Cortex of kidney (tissue), 1 donor: Measurements from ENCODE around the gene SCN10A.

Experiments used
- DNase-seq: peaks from one replicate; lab custom pipeline; 2025; lab: John Stamatoyannopoulos, UW

Gene SCN10A

DNA sequence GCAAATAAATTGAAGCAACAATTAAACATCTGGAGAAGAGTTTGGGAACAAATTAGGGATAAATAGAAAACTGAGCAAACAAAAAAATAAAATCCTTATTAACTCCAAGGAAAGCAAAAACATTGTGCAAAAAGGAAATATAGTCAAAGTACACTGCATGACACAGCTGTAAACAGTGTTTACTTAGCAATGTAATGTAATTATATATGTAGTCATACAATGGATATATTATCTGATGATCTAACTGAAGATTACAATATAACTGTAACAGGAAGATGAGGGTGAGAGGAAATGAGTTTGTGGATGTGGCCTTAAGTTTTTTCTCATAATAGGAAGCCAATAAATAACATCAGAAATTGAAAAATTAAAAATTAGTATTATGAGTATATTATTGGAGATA is 42.5 kb downstream of the SCN10A start:
- DNase-seq = no peak

- no peak for DNase-seq
These were observed 52.4 kb downstream of the SCN10A start for GRCh38 chr3:38763569-38763968.

- DNase-seq = no peak
These were observed 57.5 kb downstream of the SCN10A start for GRCh38 chr3:38758557-38758956.

GRCh38 chr3:38757721-38758120 is 58.3 kb downstream of the SCN10A start:
- no peak for DNase-seq

DNA sequence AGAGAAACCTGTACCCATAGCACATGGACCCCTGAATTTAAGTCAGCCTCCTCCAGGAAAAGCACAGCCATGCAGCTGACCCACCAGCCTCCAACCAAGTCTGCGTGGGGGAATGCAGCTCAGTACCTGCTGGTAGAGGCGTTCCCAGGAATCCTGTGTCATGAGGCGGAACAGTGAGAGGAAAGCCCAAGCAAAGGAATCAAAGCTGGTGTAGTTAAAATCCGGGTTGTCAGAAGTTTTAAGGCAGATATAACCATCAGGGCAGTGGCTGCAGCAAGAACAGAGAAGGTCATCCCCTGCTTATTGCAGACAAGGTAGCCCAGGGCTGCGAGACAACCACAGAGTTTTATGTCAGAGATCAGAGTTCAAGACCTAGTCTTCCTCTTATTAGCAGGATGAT is 59.1 kb downstream of the SCN10A start:
- no peak for DNase-seq

DNA sequence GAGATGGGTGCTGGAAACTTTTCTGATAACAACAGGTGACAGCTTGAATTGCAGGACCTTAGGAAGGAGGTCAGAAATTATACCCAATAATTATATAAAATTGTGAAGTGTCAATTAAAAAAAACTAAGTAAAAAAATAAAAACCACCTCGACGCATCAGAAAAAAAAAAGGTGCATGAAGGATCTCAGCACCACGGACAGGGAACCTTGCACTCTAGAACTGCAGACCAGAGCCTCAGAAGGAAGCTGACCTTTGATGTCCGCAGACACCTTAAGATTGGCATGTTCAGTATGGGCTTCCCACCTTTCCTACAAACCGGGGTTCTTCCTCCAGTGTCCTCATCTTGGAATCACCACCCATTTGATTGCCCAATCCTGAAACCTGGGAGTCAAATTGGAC is 60.9 kb downstream of the SCN10A start:
- DNase-seq = no peak

GRCh38 chr3:38746641-38747040 is 69.4 kb downstream of the SCN10A start:
- DNase-seq = no peak

GRCh38 chr3:38743043-38743442 is 73.0 kb downstream of the SCN10A start:
- DNase-seq = no peak

DNA sequence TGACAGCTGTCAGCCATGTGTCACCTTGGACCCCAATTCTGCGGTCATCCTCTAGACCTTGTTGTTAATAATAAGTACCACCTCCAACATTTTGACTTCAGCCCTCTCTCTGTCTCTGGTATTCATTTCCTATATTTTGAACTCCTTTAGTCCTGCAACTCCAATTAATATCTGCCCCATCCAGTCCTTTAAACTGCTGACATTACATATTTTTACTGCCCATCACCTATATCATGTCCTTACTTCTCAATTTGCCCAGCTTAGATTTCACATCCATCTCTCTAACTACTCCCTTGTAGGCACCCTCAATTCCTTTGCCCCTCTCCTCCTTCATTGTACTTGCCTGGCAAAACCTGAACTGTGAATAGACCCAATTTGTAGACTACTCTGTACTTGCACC is 73.5 kb downstream of the SCN10A start:
- DNase-seq = no peak

GRCh38 chr3:38740537-38740936 is 75.5 kb downstream of the SCN10A start:
- DNase-seq = no peak

DNA sequence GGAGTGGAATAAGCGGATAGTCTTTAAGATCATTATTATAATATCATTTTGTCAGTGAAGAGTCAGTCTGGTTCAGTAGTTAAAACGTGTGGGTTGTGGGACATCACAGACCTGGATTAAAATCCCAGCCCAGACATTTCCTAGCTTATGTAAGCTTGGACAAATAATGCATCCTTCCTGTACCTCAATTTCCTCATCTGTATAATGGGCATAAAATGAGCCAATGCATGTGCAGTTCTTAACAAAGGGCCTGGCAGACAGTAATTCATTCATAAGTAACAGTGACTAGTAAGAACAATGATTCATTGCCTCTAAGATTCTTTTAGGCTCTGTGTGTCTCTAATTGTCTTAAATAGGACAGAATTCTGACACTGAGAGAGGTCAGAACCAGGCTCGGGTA is 76.1 kb downstream of the SCN10A start:
- no peak for DNase-seq

GRCh38 chr3:38739396-38739689 is 76.7 kb downstream of the SCN10A start:
- no peak for DNase-seq

DNA sequence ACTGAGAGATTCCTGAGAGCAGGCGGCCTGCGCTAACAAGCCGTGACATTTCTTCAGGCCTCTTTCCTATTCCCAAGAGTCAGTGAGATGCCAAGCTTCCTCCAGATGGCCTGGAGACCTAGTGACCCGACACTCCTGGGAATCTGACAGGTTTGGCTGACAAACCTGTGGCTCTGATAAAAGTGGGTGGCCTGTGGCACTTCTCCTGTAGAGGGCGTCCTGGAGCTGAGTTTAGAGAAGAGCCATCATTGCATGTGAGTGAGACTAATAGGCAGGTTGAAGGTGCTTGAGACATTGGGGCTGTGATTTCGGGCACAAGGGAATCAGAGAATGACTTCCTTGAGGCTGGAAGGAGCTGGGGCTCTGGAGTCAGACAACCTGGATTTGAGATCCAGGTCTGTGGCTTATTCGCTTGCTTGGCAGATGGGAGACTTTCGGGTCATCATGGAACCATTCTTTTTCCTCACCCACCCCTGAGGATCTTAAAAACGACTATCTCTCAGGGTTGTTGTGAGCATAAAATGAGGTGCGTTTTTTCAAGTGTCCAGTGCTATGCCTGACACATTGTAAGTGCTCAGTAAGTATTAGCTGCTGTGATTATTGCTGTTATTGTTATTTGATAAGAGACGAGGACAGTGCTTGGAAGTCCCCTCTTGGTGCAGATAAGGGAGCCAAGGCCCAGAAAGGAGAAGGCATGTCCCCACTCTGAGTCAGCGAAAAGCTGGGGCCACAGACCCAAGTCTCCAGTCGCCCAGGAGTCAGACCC is 77.2 kb downstream of the SCN10A start:
- DNase-seq = no peak

DNA sequence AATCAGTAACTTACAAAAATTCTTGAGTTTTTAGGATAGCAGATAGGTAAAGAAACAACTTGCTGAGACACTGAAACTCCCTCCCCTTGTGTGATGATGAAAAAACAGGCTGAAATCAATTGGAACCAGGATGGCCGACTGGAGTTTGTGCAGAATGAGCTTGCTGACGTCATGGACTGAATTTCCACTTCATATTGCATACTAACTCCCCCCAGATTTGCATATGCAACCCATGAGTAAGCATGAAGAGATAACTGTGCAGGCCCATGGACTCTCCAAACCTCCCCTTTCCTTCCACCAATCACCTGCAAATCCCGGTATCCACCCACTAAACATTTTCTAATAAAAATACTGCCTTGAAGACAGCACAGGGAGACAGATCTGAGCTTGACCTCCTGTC is 84.5 kb downstream of the SCN10A start:
- no peak for DNase-seq

DNA sequence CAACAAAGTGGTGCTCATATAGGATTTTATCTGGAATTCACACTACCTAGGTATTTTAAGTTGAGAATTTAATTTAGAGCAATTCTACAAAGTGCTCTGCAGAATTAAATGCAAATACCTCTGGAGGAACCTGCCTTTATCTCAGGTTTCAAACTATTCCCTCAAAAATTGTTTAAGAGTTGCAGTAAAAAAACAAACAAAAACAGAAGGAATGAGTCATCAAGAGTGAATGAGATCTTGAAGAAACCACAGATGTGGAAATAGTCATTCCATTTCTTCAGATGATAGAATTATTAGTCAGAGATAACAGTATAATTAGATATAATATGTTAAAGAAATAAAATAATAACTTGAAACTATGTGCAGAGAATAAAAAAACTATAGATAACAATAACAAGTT is 85.7 kb downstream of the SCN10A start:
- DNase-seq = no peak

DNA sequence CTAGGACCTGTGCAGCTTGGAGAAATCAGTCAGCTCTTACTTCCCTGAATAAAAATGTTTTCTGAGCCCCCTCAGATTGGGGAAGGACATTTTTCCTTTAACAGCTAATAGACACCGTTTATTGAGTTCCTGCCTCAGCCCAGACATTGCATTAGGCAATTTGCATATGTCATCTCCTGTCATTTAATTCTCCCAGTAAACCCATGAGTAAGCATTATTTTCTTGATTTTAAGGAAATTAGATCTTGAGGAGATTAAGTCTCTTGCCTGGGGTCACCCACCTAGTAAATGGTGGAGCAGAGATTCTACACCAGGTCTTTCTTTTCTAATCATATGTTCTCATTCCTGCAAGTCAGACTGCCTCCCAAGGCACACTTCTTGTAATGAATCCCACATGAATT is 88.0 kb downstream of the SCN10A start:
- DNase-seq = no peak

DNA sequence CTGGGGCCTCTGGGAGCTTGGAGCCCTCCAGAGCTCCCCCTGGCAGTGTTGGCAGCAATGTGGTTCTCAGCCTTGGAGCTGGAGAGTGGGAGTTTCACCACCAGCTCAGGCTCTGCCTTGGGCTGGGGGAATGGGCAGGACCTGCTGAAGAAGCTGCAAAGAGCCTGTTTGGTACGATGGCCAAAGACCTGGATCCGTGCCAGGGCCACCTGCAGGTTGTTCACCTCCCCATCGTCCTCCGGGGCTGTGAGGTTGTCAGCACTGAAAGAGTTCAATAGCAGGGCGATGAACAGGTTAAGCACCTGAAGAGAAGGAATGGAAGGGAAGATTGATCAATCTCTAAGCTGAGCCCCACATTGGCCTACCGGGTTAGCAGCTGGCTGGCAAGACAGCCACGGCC is 89.3 kb downstream of the SCN10A start:
- DNase-seq = no peak

- no peak for DNase-seq
These were observed 90.1 kb downstream of the SCN10A start for GRCh38 chr3:38725726-38726419.

DNA sequence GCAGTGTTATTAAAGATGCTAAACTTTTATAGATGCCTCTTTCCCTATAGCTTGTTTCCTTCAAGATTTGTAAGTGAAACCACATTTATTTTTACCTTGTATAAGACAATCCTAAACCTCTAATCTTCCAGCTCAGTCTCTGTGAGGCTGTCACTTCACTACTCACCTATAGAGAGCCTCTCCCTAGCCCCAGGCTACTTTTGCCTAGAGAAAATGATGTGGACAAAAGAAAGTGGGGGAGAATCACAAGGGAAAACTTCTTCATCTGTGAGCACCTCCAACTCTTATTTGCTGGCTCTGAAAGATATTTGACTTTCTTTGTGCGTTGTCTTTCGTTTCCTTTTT is 91.7 kb downstream of the SCN10A start:
- no peak for DNase-seq

DNA sequence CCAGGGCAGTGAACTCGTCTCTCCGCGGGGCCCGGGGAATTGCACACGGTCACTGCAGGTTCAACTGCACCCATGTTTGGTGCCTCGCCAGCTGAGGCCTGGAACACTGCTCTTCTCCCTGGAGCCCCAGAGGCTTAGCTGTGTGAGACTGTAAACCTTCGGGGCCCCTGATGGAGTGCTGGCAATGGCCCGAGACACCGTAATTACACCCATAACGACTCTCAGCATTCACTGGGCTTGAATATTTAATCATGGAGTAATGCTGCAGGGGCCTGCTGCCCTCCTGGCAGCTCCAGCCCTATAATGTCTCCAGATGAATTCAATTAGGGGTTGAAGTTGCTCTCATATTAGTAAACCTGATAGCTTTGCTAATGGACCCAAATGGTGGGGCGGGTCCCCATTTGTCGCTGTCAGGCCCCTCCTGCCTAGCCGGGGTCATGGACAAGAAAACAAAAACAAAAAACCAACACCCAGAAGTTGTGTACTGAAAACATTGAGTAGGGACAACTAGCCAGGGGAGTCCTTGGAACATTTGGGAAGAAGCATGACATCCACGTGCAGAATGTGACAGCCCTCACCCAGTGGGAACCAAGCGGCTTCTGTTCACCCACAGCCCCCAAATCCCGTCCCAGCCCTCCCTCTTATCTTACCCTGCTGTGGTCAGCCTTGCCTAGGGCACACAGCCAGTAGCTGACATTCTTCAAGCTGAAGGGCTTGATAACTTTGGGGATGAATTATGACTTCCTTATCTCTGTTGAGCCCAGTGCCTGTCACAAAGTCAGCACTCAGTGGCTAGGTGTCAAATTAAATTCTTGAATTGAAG is 92.2 kb downstream of the SCN10A start:
- DNase-seq = no peak

DNA sequence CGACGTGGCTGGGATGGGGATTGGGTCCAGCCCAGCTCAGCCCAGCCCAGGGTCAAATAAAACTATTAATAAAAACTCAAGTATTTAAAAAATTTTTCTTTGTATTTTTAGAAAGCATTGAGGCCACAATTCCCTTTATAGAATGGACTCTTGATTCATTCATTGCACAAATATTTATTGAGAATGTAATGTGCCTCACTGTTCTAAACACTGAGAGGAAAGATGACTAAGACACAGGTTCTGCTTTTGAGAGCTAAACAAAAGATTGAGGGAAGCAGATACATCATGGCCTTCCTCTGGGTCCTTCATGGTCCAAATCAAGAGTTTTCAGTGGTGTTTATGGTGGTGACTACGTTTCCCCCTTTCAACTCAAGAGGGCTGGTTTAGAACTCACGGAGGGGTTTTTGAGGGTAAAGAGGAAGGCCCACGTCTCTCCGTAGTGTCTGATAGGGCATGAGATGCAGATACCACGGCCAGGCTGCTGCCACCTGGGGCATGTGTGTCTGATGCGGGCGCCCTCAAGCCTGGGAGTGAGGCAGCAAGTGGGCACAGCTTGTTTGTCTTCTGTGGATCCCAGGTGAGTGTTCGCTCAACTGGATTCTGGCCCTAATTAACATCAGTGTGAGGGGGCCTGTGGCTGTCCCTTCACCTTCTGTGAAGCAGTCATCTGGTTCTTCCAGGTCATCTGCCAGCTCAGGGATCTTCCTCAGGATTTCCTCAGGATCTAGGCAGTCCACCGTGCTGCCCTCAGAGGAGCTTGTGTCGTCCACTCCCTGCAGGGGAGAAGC is 93.0 kb downstream of the SCN10A start:
- DNase-seq = no peak

- DNase-seq = no peak
These were observed 94.7 kb downstream of the SCN10A start for GRCh38 chr3:38721207-38721772.
